GM12891 (cell line): ENCODE measurements around the gene NOTCH2.

Experiments used
- DNase-seq: peaks from one replicate; pipeline ENCODE4 v3.0.0; 2011; ENCODE audit warnings: low spot score; ENCODE audit not compliant: insufficient read length
- FAIRE-seq: peaks from 2 replicates; lab custom pipeline; 2011; peaks lifted over from hg19 to GRCh38; lab: Jason Lieb, UNC
- PAX5 ChIP-seq: IDR thresholded peaks from 2 replicates; pipeline ENCODE4 v1.6.1; 2011; ENCODE audit warnings: low read length, moderate library complexity, mild to moderate bottlenecking; ENCODE audit not compliant: insufficient read depth, severe bottlenecking
- POLR2A ChIP-seq: IDR thresholded peaks from 2 replicates; pipeline ENCODE4 v1.6.1; 2011; ENCODE audit warnings: low read depth, low read length, control low read depth
- POLR2AphosphoS5 ChIP-seq: IDR thresholded peaks from 2 replicates; pipeline ENCODE4 v1.6.1; 2011; ENCODE audit warnings: low read depth, low read length, control low read depth
- POU2F2 ChIP-seq: IDR thresholded peaks from 2 replicates; pipeline ENCODE4 v1.6.1; 2011; ENCODE audit warnings: low read depth, mild to moderate bottlenecking, control low read depth, low read length, moderate library complexity
- SPI1 ChIP-seq: IDR thresholded peaks from 2 replicates; pipeline ENCODE4 v1.6.1; 2011; ENCODE audit warnings: low read depth, low read length, control low read depth
- TAF1 ChIP-seq: IDR thresholded peaks from 2 replicates; pipeline ENCODE4 v1.6.1; 2011; ENCODE audit warnings: low read depth, low read length, control low read depth

Gene NOTCH2

DNA sequence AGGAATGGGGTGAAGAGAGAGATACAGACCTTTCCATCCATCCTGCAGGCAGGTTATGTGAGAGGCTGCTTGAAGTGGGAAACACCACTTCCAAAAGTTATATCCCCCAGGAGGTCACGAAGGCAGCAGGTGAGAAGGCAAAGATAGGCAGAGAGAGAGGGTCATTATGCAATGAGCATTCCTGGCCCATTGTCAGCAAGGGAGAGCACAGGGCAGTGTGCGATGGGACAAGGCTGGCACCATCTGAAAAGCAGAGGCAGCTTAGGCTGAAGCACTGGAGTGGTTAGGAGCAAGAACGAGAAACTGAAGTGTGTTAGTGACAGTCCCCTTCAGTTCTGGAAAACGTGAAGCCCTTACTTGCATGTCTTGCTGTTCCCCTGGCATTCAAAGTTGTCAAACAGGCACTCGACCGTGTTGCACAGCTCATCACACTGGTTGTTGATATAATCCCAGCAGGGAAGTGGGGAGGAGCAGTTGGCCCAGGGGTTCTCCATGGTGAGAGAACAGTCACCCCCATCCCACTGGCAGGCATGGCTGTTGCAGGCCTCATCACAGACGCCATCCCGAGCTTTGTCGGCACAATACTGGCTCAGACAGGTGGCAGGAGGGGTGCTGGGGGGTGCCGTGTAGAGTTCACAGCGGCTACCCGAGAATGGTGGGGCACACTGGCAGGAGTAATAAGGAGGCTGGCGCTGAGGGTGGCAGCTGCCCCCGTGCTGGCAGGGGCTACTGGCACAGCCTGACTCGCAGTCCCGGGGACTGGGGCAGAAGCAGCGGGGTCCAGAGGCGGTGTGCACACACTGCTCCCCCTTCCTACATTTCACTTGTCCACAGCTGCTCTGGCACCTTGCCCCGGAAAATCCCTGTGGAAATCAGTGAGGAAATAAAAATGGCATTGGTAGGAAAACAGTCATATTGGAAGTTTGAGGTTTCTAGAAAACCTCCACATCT lies 144.2 kb downstream of the NOTCH2 start:
- no peak for DNase-seq
- no peak for FAIRE-seq
- TF ChIP-seq SPI1 (no peak), POLR2A (no peak), POLR2AphosphoS5 (no peak), POU2F2 (no peak), PAX5 (no peak), TAF1 (no peak)

GRCh38 chr1:119920104-119920968 lies 149.1 kb downstream of the NOTCH2 start:
- no peak for FAIRE-seq
- TF ChIP-seq POLR2AphosphoS5 (no peak), PAX5 (no peak), POLR2A (no peak), TAF1 (no peak), SPI1 (no peak), POU2F2 (no peak)

DNA sequence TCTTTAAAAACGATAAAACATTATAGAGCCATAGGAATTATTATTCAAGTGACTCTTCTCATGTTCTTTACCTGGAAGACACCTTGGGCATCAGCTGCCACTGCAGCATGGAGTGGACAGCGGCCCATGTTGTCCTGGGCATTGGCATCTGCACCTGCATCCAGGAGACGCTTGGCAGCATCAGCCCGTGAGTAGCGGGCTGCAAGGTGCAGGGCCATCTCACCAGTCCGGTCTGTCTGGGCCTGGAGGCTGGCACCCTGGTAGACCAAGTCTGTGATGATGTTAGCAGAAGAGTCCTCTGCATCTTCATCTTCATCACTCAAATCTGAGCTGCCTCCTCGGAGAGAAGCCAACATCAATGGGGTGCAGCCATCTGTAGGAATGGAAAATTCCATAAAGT lies 150.2 kb downstream of the NOTCH2 start:
- DNase-seq (no peak), FAIRE-seq (no peak)

More at GRCh38 chr1:119920104-119920968, 149.1 kb downstream of the NOTCH2 start:
- DNase-seq, result no peak

DNA sequence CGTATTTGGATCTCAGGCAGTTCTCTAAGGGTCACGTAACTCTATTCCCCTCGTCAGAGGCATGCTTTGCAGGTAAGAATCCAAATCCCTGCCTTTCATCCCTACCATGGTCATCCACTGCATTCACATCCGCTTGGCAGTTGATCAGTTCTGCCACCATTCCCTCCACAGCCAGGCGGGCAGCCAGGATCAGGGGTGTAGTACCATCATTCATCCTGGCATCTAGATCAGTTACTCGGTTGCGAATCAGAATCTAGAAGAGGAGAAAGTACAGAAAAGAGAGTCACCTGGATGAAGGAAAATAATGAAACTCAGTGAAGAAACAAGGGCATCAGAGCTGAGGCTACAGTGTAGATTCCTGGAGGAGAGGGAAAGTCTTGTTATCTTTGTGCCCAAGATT lies 151.2 kb downstream of the NOTCH2 start:
- no peak for TF ChIP-seq TAF1
- no peak for TF ChIP-seq SPI1
- TF ChIP-seq POU2F2, result no peak
- TF ChIP-seq PAX5, result no peak
- no peak for TF ChIP-seq POLR2AphosphoS5
- TF ChIP-seq POLR2A, result no peak
- no peak for FAIRE-seq
- no peak for DNase-seq

More for the DNA sequence above, 150.2 kb downstream of the NOTCH2 start:
- TF ChIP-seq POU2F2 (no peak), TAF1 (no peak), POLR2AphosphoS5 (no peak), SPI1 (no peak), POLR2A (no peak), PAX5 (no peak)

DNA sequence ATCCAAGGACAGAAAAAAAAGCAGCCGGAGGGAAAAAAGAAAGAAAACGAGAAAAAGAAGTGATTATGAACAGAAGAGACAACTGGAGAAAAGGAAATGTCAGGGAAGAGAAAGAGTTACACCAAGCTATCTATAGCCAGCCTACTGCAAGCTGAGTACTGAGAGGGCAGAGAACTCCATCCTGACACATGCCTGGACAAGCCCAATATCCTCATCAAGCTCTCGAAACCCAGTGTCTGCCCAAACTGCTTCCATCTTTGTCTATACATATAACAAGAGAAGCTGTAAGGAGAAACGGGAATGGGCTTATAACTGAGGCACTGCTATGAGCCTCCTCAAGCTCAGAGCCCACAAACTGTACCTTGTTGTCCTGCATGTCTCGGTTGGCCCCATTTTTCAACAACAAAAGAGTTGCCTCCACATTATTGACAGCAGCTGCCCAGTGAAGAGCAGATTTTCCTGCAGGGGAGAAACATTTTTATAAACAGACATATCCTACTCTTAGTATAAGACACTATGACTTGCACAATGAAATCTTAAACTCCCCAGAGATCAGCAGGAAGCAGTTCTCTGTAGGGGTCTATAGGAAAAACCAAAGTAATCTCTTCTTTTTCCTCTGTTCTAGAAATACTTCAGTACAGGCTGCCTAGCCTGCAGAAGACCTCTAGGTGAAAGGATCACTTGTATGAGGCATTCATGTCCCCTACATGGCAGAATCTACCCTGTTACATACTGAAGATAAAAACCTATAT lies 152.0 kb downstream of the NOTCH2 start:
- no peak for DNase-seq
- FAIRE-seq, result no peak
- no peak for TF ChIP-seq SPI1
- no peak for TF ChIP-seq TAF1
- no peak for TF ChIP-seq POU2F2
- no peak for TF ChIP-seq PAX5
- no peak for TF ChIP-seq POLR2AphosphoS5
- TF ChIP-seq POLR2A, result no peak

GRCh38 chr1:119915517-119915916 lies 153.9 kb downstream of the NOTCH2 start:
- TF ChIP-seq POU2F2, result no peak
- TF ChIP-seq SPI1, result no peak
- TF ChIP-seq TAF1, result no peak
- TF ChIP-seq PAX5, result no peak
- TF ChIP-seq POLR2A, result no peak
- no peak for TF ChIP-seq POLR2AphosphoS5
- DNase-seq, result no peak
- FAIRE-seq, result no peak

GRCh38 chr1:119914071-119914470 lies 155.4 kb downstream of the NOTCH2 start:
- TF ChIP-seq SPI1 (no peak), POLR2AphosphoS5 (no peak), PAX5 (no peak), TAF1 (no peak), POLR2A (no peak), POU2F2 (no peak)
- no peak for DNase-seq
- no peak for FAIRE-seq

DNA sequence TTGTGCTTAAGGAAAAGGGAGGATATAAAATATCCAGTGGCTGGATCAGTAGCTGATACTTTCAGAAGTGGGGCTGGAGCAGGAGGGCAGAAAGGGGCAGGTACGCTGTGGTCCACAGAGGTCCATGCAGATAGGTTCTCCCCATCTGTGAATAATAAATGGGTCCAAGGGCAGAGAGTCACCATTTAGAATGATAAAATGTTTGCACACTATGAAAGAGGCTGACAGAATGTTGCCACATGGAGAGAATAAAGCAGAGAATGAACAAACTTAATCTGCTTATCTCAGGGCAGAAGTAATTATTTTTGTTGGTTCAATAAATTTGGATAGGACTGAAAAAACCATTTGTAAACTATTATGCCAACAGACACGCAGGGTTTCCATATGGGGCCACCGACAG lies 156.5 kb downstream of the NOTCH2 start:
- no peak for DNase-seq
- no peak for TF ChIP-seq PAX5
- no peak for TF ChIP-seq SPI1
- no peak for TF ChIP-seq TAF1
- FAIRE-seq, result no peak
